HCT116 (cell line): Measurements from ENCODE around the gene BCL2L11.

ENCODE experiments used
- CEBPB ChIP-seq: IDR thresholded peaks from 2 replicates; pipeline ENCODE4 v1.6.1; 2012; ENCODE audit warnings: low read depth
- EZH2 ChIP-seq: fragments of 200-600 bp; sonication (generic); IDR thresholded peaks from 2 replicates; pipeline ENCODE4 v1.6.1; 2017; ENCODE audit warnings: antibody characterized with exemption, mixed run types
- EZH2phosphoT487 ChIP-seq: fragments of 200-600 bp; IDR thresholded peaks from 2 replicates; pipeline ENCODE4 v1.6.1; 2018; ENCODE audit warnings: antibody characterized with exemption, borderline replicate concordance
- POLR2A ChIP-seq: IDR thresholded peaks from 2 replicates; pipeline ENCODE4 v1.7.0; 2011; ENCODE audit warnings: borderline replicate concordance; ENCODE audit not compliant: insufficient read depth, insufficient read length; ENCODE audit errors: extremely low read depth
- POLR2AphosphoS5 ChIP-seq: IDR thresholded peaks from 2 replicates; pipeline ENCODE4 v1.6.1; 2011; ENCODE audit warnings: mild to moderate bottlenecking, low read depth, low read length, moderate library complexity
- RAD21 ChIP-seq: IDR thresholded peaks from 2 replicates; pipeline ENCODE4 v1.6.1; 2012; ENCODE audit warnings: low read depth, mild to moderate bottlenecking
- YY1 ChIP-seq: IDR thresholded peaks from 2 replicates; pipeline ENCODE4 v1.6.1; 2011; ENCODE audit warnings: low read length, low read depth, moderate library complexity, mild to moderate bottlenecking; ENCODE audit not compliant: insufficient replicate concordance; ENCODE audit errors: extremely low read depth
- ZFX ChIP-seq: fragments of 450-650 bp; IDR thresholded peaks from 2 replicates; pipeline ENCODE4 v1.6.1; 2017
- ZNF274 ChIP-seq: fragments of 200-500 bp; sonication (Bioruptor generic); IDR thresholded peaks from 2 replicates; pipeline ENCODE4 v1.6.1; 2014; ENCODE audit warnings: mild to moderate bottlenecking, low read depth, low read length, inconsistent platforms
- TF ChIP-seq, protein P1 (sequence below), 3 experiments: fragments of 200-600 bp in 1 of 3; sonication (generic) in 1 of 3; IDR thresholded peaks in 2 of 3; conservative IDR thresholded peaks in 1 of 3; 2 replicates each; pipeline ENCODE4 v1.5.1; 2012 to 2017; ENCODE audit warnings: low read depth in 2 of 3, low read length in 2 of 3, antibody characterized with exemption in 1 of 3, borderline replicate concordance in 1 of 3, control low read depth in 1 of 3, mild to moderate bottlenecking in 1 of 3, mixed read lengths in 1 of 3, mixed run types in 1 of 3, moderate library complexity in 1 of 3; ENCODE audit not compliant: insufficient read depth in 1 of 3
- TF ChIP-seq, protein P2 (sequence below): IDR thresholded peaks from 2 replicates; pipeline ENCODE4 v1.6.1; 2012; ENCODE audit warnings: low read depth

DNA sequence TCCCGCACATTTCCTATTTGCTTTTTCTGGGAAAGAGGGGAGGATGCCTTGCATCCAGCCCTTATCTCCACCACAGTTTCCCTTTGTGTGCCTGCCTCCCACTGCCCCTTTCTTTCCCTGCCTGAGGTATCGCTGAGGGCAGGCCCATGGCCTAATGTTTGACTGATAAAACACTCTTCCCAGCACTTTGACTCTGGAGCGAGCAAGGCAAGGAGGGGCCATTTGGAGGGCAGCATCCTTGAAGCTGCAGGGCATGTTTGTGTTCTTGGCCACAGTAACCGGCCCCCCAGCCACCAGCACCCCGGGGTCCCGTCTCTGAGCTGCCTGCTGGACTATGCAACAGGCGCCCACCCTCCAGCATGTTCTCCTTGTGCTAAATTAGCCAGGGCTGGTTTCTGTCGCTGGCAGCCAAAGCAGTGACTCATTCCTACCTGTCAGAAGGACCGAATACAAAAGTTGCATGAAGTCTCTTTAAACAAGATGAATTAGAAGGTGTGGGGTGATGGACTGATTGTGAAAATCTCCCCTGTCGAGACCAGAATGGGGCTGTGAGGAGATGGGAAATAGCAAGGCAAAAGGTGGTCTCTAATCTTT, 50.7 kb downstream of the BCL2L11 start:
- no peak for TF ChIP-seq EZH2
- TF ChIP-seq, protein P1, sequence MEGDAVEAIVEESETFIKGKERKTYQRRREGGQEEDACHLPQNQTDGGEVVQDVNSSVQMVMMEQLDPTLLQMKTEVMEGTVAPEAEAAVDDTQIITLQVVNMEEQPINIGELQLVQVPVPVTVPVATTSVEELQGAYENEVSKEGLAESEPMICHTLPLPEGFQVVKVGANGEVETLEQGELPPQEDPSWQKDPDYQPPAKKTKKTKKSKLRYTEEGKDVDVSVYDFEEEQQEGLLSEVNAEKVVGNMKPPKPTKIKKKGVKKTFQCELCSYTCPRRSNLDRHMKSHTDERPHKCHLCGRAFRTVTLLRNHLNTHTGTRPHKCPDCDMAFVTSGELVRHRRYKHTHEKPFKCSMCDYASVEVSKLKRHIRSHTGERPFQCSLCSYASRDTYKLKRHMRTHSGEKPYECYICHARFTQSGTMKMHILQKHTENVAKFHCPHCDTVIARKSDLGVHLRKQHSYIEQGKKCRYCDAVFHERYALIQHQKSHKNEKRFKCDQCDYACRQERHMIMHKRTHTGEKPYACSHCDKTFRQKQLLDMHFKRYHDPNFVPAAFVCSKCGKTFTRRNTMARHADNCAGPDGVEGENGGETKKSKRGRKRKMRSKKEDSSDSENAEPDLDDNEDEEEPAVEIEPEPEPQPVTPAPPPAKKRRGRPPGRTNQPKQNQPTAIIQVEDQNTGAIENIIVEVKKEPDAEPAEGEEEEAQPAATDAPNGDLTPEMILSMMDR (IDR thresholded peaks at IDR 0.05 in 2 of 3, conservative IDR thresholded peaks at IDR 0.05 in 1 of 3; ENCODE audit: borderline replicate concordance in 1 of 3, insufficient read depth in 1 of 3, low read depth in 2 of 3, low read length in 2 of 3), result no peak
- no peak for TF ChIP-seq RAD21
- no peak for TF ChIP-seq EZH2phosphoT487
- TF ChIP-seq YY1, result no peak
- TF ChIP-seq CEBPB, result no peak
- no peak for TF ChIP-seq ZFX
- TF ChIP-seq POLR2AphosphoS5, result no peak
- no peak for TF ChIP-seq POLR2A
- TF ChIP-seq, protein P2, sequence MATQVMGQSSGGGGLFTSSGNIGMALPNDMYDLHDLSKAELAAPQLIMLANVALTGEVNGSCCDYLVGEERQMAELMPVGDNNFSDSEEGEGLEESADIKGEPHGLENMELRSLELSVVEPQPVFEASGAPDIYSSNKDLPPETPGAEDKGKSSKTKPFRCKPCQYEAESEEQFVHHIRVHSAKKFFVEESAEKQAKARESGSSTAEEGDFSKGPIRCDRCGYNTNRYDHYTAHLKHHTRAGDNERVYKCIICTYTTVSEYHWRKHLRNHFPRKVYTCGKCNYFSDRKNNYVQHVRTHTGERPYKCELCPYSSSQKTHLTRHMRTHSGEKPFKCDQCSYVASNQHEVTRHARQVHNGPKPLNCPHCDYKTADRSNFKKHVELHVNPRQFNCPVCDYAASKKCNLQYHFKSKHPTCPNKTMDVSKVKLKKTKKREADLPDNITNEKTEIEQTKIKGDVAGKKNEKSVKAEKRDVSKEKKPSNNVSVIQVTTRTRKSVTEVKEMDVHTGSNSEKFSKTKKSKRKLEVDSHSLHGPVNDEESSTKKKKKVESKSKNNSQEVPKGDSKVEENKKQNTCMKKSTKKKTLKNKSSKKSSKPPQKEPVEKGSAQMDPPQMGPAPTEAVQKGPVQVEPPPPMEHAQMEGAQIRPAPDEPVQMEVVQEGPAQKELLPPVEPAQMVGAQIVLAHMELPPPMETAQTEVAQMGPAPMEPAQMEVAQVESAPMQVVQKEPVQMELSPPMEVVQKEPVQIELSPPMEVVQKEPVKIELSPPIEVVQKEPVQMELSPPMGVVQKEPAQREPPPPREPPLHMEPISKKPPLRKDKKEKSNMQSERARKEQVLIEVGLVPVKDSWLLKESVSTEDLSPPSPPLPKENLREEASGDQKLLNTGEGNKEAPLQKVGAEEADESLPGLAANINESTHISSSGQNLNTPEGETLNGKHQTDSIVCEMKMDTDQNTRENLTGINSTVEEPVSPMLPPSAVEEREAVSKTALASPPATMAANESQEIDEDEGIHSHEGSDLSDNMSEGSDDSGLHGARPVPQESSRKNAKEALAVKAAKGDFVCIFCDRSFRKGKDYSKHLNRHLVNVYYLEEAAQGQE, result no peak
- no peak for TF ChIP-seq ZNF274
